Fibroblast of lung (primary cell): ENCODE measurements around the gene SPEF1.

Experiments used
- EZH2 ChIP-seq: IDR thresholded peaks from 2 replicates; pipeline ENCODE4 v1.5.1; 2012; ENCODE audit warnings: low read length, control low read depth, mild to moderate bottlenecking; ENCODE audit errors: missing control alignments
- TF ChIP-seq, protein P1 (sequence below), 2 donors: IDR thresholded peaks in 1 of 2; conservative IDR thresholded peaks in 1 of 2; 1 replicate in 1 of 2; 2 replicates in 1 of 2; pipeline ENCODE4 v1.5.1; 2011 to 2012; ENCODE audit warnings: low read length in 2 of 2, control low read depth in 1 of 2, inconsistent platforms in 1 of 2, low read depth in 1 of 2, mild to moderate bottlenecking in 1 of 2

DNA sequence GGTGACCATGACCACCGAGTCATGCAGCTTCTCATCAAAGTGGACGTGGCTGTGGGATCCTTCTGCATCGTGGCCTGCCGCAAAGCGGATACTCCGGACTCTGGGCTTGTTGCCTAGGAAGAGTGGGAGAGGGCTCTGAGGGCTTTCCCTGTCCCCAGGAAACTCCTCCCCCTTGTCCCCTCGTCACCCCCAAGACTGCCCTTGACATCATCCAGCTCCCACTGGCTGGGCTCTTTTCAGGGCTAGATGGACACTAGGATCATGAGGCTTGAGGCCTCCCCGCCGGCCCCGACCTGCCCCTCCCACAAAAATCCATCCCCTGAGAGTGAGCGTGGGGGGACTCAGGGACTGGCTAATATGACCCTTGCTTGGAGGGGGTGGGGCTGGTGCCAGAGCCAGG is 22.7 kb downstream of the SPEF1 start:
- TF ChIP-seq, protein P1, sequence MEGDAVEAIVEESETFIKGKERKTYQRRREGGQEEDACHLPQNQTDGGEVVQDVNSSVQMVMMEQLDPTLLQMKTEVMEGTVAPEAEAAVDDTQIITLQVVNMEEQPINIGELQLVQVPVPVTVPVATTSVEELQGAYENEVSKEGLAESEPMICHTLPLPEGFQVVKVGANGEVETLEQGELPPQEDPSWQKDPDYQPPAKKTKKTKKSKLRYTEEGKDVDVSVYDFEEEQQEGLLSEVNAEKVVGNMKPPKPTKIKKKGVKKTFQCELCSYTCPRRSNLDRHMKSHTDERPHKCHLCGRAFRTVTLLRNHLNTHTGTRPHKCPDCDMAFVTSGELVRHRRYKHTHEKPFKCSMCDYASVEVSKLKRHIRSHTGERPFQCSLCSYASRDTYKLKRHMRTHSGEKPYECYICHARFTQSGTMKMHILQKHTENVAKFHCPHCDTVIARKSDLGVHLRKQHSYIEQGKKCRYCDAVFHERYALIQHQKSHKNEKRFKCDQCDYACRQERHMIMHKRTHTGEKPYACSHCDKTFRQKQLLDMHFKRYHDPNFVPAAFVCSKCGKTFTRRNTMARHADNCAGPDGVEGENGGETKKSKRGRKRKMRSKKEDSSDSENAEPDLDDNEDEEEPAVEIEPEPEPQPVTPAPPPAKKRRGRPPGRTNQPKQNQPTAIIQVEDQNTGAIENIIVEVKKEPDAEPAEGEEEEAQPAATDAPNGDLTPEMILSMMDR (conservative IDR thresholded peaks at IDR 0.05 in 1 of 2, IDR thresholded peaks at IDR 0.05 in 1 of 2; ENCODE audit: low read depth in 1 of 2, low read length in 2 of 2): no peak
- TF ChIP-seq EZH2: no peak
